GM12872 (cell line): ENCODE results near the gene USP7.

Experiments used
- CTCF ChIP-seq: IDR thresholded peaks from 3 replicates; pipeline ENCODE4 v1.5.1; 2011; ENCODE audit warnings: low read depth, mild to moderate bottlenecking, low read length, moderate library complexity; ENCODE audit not compliant: insufficient read depth

Gene USP7

GRCh38 chr16:8865145-8865882 is 98.4 kb downstream of the USP7 start:
- TF ChIP-seq CTCF: no peak

GRCh38 chr16:8864480-8865110 is 99.1 kb downstream of the USP7 start:
- no peak for TF ChIP-seq CTCF

- TF ChIP-seq CTCF: no peak
Measured at GRCh38 chr16:8863594-8864424, 99.9 kb downstream of the USP7 start.

- TF ChIP-seq CTCF: no peak
Measured at GRCh38 chr16:8862309-8863130, 101.2 kb downstream of the USP7 start.

- TF ChIP-seq CTCF: no peak
Measured at GRCh38 chr16:8861563-8862308, 102.0 kb downstream of the USP7 start.

GRCh38 chr16:8859913-8860881 is 103.5 kb downstream of the USP7 start:
- no peak for TF ChIP-seq CTCF
